Natural killer cell treated with Interleukin-12 subunit alpha and Interleukin-12 subunit beta and Interleukin-15 and Interleukin-18, amount 100 ng/mL, for 72 hours (primary cell): ENCODE results near the gene CNGA1. TPM values are rescaled to one million over a fixed set of nuclear protein-coding genes. Genes with fewer than 3 reads are reported as not detected.

ENCODE experiments used
- total RNA-seq, 2 donors: library from RNA; stranded (reverse); gene quantifications; one replicate each; pipeline ENCODE4 v1.2.3, GENCODE V29; 2022

The CNGA1 gene
- total RNA-seq, 2 donors from 2014 or later: not detected

Other genes with a start within 250 kb of the CNGA1 start
- not detected for gene CORIN, start 178.6 kb downstream of the CNGA1 start, total RNA-seq
- 10 to 100 TPM; 12.1 to 21.9 TPM for gene NFXL1, start 102.1 kb downstream of the CNGA1 start, total RNA-seq
- gene NIPAL1, start 91 bp upstream of the CNGA1 start, total RNA-seq: 1 to 10 TPM in 1 of 2 donors, under 1 TPM in 1; 0.21 to 2.0 TPM
- 10 to 100 TPM; 26.1 to 60.2 TPM for gene TXK, start 117.6 kb upstream of the CNGA1 start, total RNA-seq